ENCODE measurements around the gene ULK4. TPM values are rescaled to one million over a fixed set of nuclear protein-coding genes. Genes with fewer than 3 reads are reported as not detected.

The ULK4 gene
- total RNA-seq, 2 donors from 2014 or later, result 28.7 to 38.4 TPM

GRCh38 chr3:41329881-41330280 lies 632.0 kb downstream of the ULK4 start:
- no peak for ATAC-seq (ENCODE audit: insufficient number of reproducible peaks, low FRiP score, low read depth)
- DNase-seq (ENCODE audit: low spot score), result no peak
- H3K9me3 ChIP-seq, result no peaks in the 10 kb centered on the region
- TF ChIP-seq CTCF (IDR thresholded peaks at IDR 0.05), result no peak
- no peak overlapping the region for H3K4me3 ChIP-seq
- H3K36me3 ChIP-seq, result no peaks in the 10 kb centered on the region
- H3K27me3 ChIP-seq (replicated peaks; ENCODE audit: insufficient read depth), result no peaks in the 10 kb centered on the region
- H3K27ac ChIP-seq, result no peak overlapping the region
- no peaks in the 10 kb centered on the region for H3K4me1 ChIP-seq (ENCODE audit: control insufficient read depth in 1 of 2, low read depth in 2 of 2)

- Histone ChIP-seq H3K4me1 (ENCODE audit: control insufficient read depth in 1 of 2, low read depth in 2 of 2) (no peaks in the 10 kb centered on the region), H3K27ac (no peak overlapping the region), H3K4me3 (no peak overlapping the region), H3K36me3 (no peaks in the 10 kb centered on the region), H3K9me3 (no peaks in the 10 kb centered on the region), H3K27me3 (replicated peaks; ENCODE audit: insufficient read depth) (no peaks in the 10 kb centered on the region)
- DNase-seq (ENCODE audit: low spot score), result no peak
- no peak for TF ChIP-seq CTCF (IDR thresholded peaks at IDR 0.05)
- ATAC-seq (ENCODE audit: insufficient number of reproducible peaks, low FRiP score, low read depth), result no peak
Observed at GRCh38 chr3:41328926-41329325, 633.0 kb downstream of the ULK4 start.

- no peak for TF ChIP-seq CTCF (IDR thresholded peaks at IDR 0.05)
- Histone ChIP-seq H3K36me3 (no peaks in the 10 kb centered on the region), H3K27ac (no peak overlapping the region), H3K4me3 (no peak overlapping the region), H3K4me1 (ENCODE audit: control insufficient read depth in 1 of 2, low read depth in 2 of 2) (no peaks in the 10 kb centered on the region), H3K9me3 (no peaks in the 10 kb centered on the region), H3K27me3 (replicated peaks; ENCODE audit: insufficient read depth) (no peaks in the 10 kb centered on the region)
- DNase-seq (ENCODE audit: low spot score) (no peak), ATAC-seq (ENCODE audit: insufficient number of reproducible peaks, low FRiP score, low read depth) (no peak)
Observed at GRCh38 chr3:41327718-41328117, 634.2 kb downstream of the ULK4 start.

- no peak for ATAC-seq (ENCODE audit: insufficient number of reproducible peaks, low FRiP score, low read depth)
- Histone ChIP-seq H3K9me3 (no peaks in the 10 kb centered on the region), H3K4me1 (ENCODE audit: control insufficient read depth in 1 of 2, low read depth in 2 of 2) (no peaks in the 10 kb centered on the region), H3K27ac (no peak overlapping the region), H3K4me3 (no peak overlapping the region), H3K27me3 (replicated peaks; ENCODE audit: insufficient read depth) (no peaks in the 10 kb centered on the region), H3K36me3 (no peaks in the 10 kb centered on the region)
- DNase-seq (ENCODE audit: low spot score), result no peak
- no peak for TF ChIP-seq CTCF (IDR thresholded peaks at IDR 0.05)
Observed at GRCh38 chr3:41324156-41324475, 637.8 kb downstream of the ULK4 start.

- Histone ChIP-seq H3K4me3 (no peak overlapping the region), H3K36me3 (no peaks in the 10 kb centered on the region), H3K27me3 (replicated peaks; ENCODE audit: insufficient read depth) (no peaks in the 10 kb centered on the region), H3K9me3 (no peaks in the 10 kb centered on the region), H3K4me1 (ENCODE audit: control insufficient read depth in 1 of 2, low read depth in 2 of 2) (no peaks in the 10 kb centered on the region), H3K27ac (no peak overlapping the region)
- TF ChIP-seq CTCF (IDR thresholded peaks at IDR 0.05), result no peak
- DNase-seq (ENCODE audit: low spot score), result no peak
- ATAC-seq (ENCODE audit: insufficient number of reproducible peaks, low FRiP score, low read depth), result no peak
Observed at GRCh38 chr3:41323467-41324155, 638.3 kb downstream of the ULK4 start.
